ENCODE measurements around the gene SERPINA4.
A peak's percentile ranks its signal among the peaks of the same experiment; 100 is the strongest.

SERPINA4 gene
- long read RNA-seq, donor 1, partial matches to known transcripts: 0 of 2 reads
- long read RNA-seq, donor 1, other reads (novel, unspliced or antisense): 0 of 2 reads
- long read RNA-seq, donor 2: 0 reads
- long read RNA-seq, donor 3: 0 reads
- long read RNA-seq, donor 4: 0 reads
- long read RNA-seq, donor 5, partial matches to known transcripts: 0 of 2 reads
- long read RNA-seq, donor 5, other reads (novel, unspliced or antisense): 0 of 2 reads
- long read RNA-seq, donor 6: 0 reads
- long read RNA-seq, donor 7: 0 reads
- long read RNA-seq, donor 8: 0 reads

GRCh38 chr14:94560751-94561655, at the start of gene SERPINA4:
Gene SERPINA4 (plus strand): TSS chr14:94561442. CDS start chr14:94563483, 2,041 bp downstream.
- DNase-seq: no peak

GRCh38 chr14:94514351-94514750, 46.9 kb upstream of the SERPINA4 start:
- no peak for DNase-seq

- no peak for DNase-seq
These were observed 45.8 kb upstream of the SERPINA4 start for GRCh38 chr14:94515426-94515825.

- no peak for DNase-seq
These were observed 45.4 kb upstream of the SERPINA4 start for GRCh38 chr14:94515856-94516255.

- no peak for DNase-seq
These were observed 44.0 kb upstream of the SERPINA4 start for GRCh38 chr14:94517248-94517640.

GRCh38 chr14:94517641-94518257, 43.5 kb upstream of the SERPINA4 start:
- no peak for DNase-seq

GRCh38 chr14:94521375-94522114, 39.7 kb upstream of the SERPINA4 start:
- no peak for DNase-seq

- DNase-seq: no peak
These were observed 39.0 kb upstream of the SERPINA4 start for GRCh38 chr14:94522115-94522724.

- no peak for DNase-seq
These were observed 38.0 kb upstream of the SERPINA4 start for GRCh38 chr14:94523265-94523664.

GRCh38 chr14:94524093-94524492, 37.1 kb upstream of the SERPINA4 start:
- no peak for DNase-seq

- DNase-seq: no peak
These were observed 30.1 kb upstream of the SERPINA4 start for GRCh38 chr14:94531187-94531586.

GRCh38 chr14:94532447-94532846, 28.8 kb upstream of the SERPINA4 start:
- DNase-seq: no peak

GRCh38 chr14:94535506-94535905, 25.7 kb upstream of the SERPINA4 start:
- no peak for DNase-seq

GRCh38 chr14:94536836-94537235, 24.4 kb upstream of the SERPINA4 start:
- DNase-seq: no peak

- no peak for DNase-seq
These were observed 23.0 kb upstream of the SERPINA4 start for GRCh38 chr14:94538070-94538740.

GRCh38 chr14:94539181-94539580, 22.1 kb upstream of the SERPINA4 start:
- no peak for DNase-seq

GRCh38 chr14:94540031-94540794, 21.0 kb upstream of the SERPINA4 start:
- DNase-seq: peak; percentile 12

- no peak for DNase-seq
These were observed 19.8 kb upstream of the SERPINA4 start for GRCh38 chr14:94541234-94541975.

- no peak for DNase-seq
These were observed 19.0 kb upstream of the SERPINA4 start for GRCh38 chr14:94542111-94542810.

All from right kidney (tissue), 9 donors.